ENCODE results near the gene MMS19.

GRCh38 chr10:97411406-97411805, 86.8 kb downstream of the MMS19 start:
- TF ChIP-seq POLR2AphosphoS5 (IDR thresholded peaks at IDR 0.05) (no peak), EP300 (IDR thresholded peaks at IDR 0.05) (no peak), CTCF (IDR thresholded peaks at IDR 0.05) (no peak)
